SH-SY5Y (cell line): ENCODE data around the gene NPIPB9.
"Not testable (repeated sequence)": the region's sequence is repeated elsewhere in the genome, so short reads cannot be mapped to it uniquely, and the experiment has no call there.

Experiments
- GATA2 ChIP-seq: IDR thresholded peaks from 2 replicates; pipeline ENCODE4 v1.6.1; 2011; ENCODE audit warnings: mild to moderate bottlenecking, low read depth, low read length
- GATA3 ChIP-seq: IDR thresholded peaks from 2 replicates; pipeline ENCODE4 v1.6.1; 2011; ENCODE audit warnings: low read depth, mild to moderate bottlenecking, low read length, moderate library complexity

DNA sequence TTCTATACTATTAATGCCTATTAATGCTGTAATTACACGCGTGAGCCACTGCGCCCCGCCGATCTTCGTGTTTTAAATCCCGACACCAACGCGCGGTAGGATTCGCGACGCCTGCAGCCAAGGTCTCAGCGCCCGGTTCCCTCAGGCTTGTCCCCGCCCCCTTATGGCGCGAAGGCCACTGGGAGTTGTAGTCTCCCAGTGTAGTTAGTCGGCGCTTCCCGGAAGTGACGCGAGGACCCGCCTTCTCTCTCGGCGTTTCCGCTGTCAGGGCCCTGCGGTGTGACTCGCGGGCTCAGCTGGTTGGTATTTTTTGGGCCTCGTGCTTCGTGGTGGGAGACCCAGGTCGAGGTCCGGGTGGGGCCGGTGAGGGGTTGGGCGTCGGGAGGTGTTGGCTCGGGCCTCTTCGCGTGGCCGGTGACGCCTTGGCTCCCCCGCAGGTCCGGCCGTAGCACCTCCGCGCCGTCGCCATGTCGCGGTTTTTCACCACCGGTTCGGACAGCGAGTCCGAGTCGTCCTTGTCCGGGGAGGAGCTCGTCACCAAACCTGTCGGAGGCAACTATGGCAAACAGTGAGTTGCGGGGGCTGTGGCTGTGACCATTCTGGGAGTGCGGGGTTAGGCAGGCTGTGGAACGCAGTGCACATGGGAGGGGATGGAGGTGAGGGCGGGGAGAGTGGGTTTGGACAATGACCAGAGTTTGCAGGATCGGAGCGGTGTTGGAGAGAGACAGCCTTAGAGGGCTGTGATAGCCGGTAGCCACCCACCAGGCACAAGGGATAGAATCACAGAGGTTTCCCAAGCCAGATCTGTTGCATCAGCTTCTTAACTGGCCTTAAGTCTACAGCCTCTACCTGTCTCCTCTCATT lies 40.1 kb upstream of the NPIPB9 start, which contains the start of gene EIF3C:
- TF ChIP-seq GATA2, GATA3: not testable (repeated sequence)
